RWPE2 (cell line): ENCODE results near the gene QSOX1.

Experiments used
- ATAC-seq: fragments of 200-7000 bp; cut with Tn5 transposase; 3 replicates; pipeline ENCODE4 v1.9.1; 2021; ENCODE audit warnings: low read depth
- DNase-seq: peaks from one replicate; pipeline ENCODE4 v3.0.0-alpha.2; 2020; ENCODE audit warnings: low spot score
- H3K27ac ChIP-seq: fragments of 450-650 bp; 2 replicates; pipeline ENCODE4 v1.5.1; 2017; ENCODE audit warnings: mild to moderate bottlenecking; ENCODE audit not compliant: poor library complexity, severe bottlenecking
- H3K27me3 ChIP-seq: fragments of 250-450 bp; sonication (Bioruptor Pico); 2 replicates; pipeline ENCODE4 v1.5.1; 2021; ENCODE audit warnings: mild to moderate bottlenecking, moderate library complexity; ENCODE audit not compliant: insufficient read depth, poor library complexity, severe bottlenecking
- H3K36me3 ChIP-seq: fragments of 250-450 bp; sonication (Bioruptor Pico); 2 replicates; pipeline ENCODE4 v1.5.1; 2020; ENCODE audit warnings: low read depth, mild to moderate bottlenecking, moderate library complexity
- H3K4me1 ChIP-seq: fragments of 250-450 bp; sonication (Bioruptor Pico); 2 replicates; pipeline ENCODE4 v1.5.1; 2021; ENCODE audit warnings: mild to moderate bottlenecking, moderate library complexity; ENCODE audit not compliant: insufficient read depth, poor library complexity, severe bottlenecking
- H3K4me3 ChIP-seq: fragments of 250-450 bp; sonication (Bioruptor Pico); 2 replicates; pipeline ENCODE4 v1.5.1; 2021; ENCODE audit warnings: mild to moderate bottlenecking, moderate library complexity; ENCODE audit not compliant: severe bottlenecking
- H3K9me3 ChIP-seq: fragments of 250-450 bp; sonication (Bioruptor Pico); 2 replicates; pipeline ENCODE4 v1.5.1; 2021; ENCODE audit warnings: mild to moderate bottlenecking, moderate library complexity; ENCODE audit not compliant: severe bottlenecking
- CTCF ChIP-seq: fragments of 450-650 bp; IDR thresholded peaks from one replicate; pipeline ENCODE4 v1.5.1; 2017; ENCODE audit warnings: mild to moderate bottlenecking, moderate library complexity; ENCODE audit not compliant: poor library complexity, severe bottlenecking

QSOX1 gene

GRCh38 chr1:180154003-180154324 lies 705 bp upstream of the QSOX1 start:
- H3K4me1 ChIP-seq, result peaks cover 39% of the 10 kb centered on the region
- no peaks in the 10 kb centered on the region for H3K27me3 ChIP-seq
- no peaks in the 10 kb centered on the region for H3K9me3 ChIP-seq
- no peak for ATAC-seq
- H3K4me3 ChIP-seq, result peak overlapping the region; percentile 63
- TF ChIP-seq CTCF, result no peak
- no peak for DNase-seq
- peaks cover 6% of the 10 kb centered on the region; the same call in 1 of the 2 replicates for H3K36me3 ChIP-seq
- peak overlapping the region; percentile 85 for H3K27ac ChIP-seq

- Histone ChIP-seq H3K27me3 (no peaks in the 10 kb centered on the region), H3K9me3 (no peaks in the 10 kb centered on the region), H3K4me3 (peak overlapping the region; percentile 63), H3K27ac (peak overlapping the region; percentile 85), H3K4me1 (peaks cover 39% of the 10 kb centered on the region), H3K36me3 (peaks cover 6% of the 10 kb centered on the region; the same call in 1 of the 2 replicates)
- TF ChIP-seq CTCF, result no peak
- DNase-seq, result no peak
- ATAC-seq, result peak; percentile 15
These were observed 563 bp downstream of the QSOX1 start for GRCh38 chr1:180155182-180155682.

- Histone ChIP-seq H3K4me3 (peak overlapping the region; percentile 63), H3K4me1 (peaks cover 31% of the 10 kb centered on the region), H3K9me3 (no peaks in the 10 kb centered on the region), H3K27ac (peak overlapping the region; percentile 85), H3K36me3 (peaks cover 10% of the 10 kb centered on the region), H3K27me3 (no peaks in the 10 kb centered on the region)
- ATAC-seq (no peak), DNase-seq (no peak)
- TF ChIP-seq CTCF, result no peak
These were observed 1.5 kb downstream of the QSOX1 start for GRCh38 chr1:180156201-180156600.

GRCh38 chr1:180156631-180157091 lies 2.0 kb downstream of the QSOX1 start:
- H3K4me3 ChIP-seq, result peak overlapping the region; percentile 63

More at GRCh38 chr1:180156631-180157091, 2.0 kb downstream of the QSOX1 start:
- no peak for TF ChIP-seq CTCF
- Histone ChIP-seq H3K27me3 (no peaks in the 10 kb centered on the region), H3K36me3 (peaks cover 13% of the 10 kb centered on the region), H3K9me3 (no peaks in the 10 kb centered on the region), H3K27ac (peak overlapping the region; percentile 85), H3K4me1 (peaks cover 26% of the 10 kb centered on the region)
- peak; percentile 11; the same call in 1 of the 3 replicates for ATAC-seq
- DNase-seq, result no peak
